GM12864 (cell line): ENCODE results near the gene ADARB1.

ENCODE experiments used
- DNase-seq: peaks from one replicate; pipeline ENCODE4 v3.0.0-alpha.2; 2011; ENCODE audit warnings: low read depth
- H3K4me3 ChIP-seq: 2 replicates; pipeline ENCODE4 v1.5.1; 2011; ENCODE audit warnings: mild to moderate bottlenecking, low read depth, low read length, control low read depth
- CTCF ChIP-seq: IDR thresholded peaks from 2 replicates; pipeline ENCODE4 v1.5.1; 2011; ENCODE audit warnings: low read depth, mild to moderate bottlenecking, moderate library complexity, low read length, control low read depth, inconsistent platforms; ENCODE audit errors: missing control alignments

ADARB1 gene

GRCh38 chr21:45084881-45085536, 10.6 kb downstream of the ADARB1 start:
- no peak for DNase-seq
- no peak overlapping the region for H3K4me3 ChIP-seq
- TF ChIP-seq CTCF, result no peak

GRCh38 chr21:45085700-45086099, 11.3 kb downstream of the ADARB1 start:
- no peak for TF ChIP-seq CTCF
- no peak for DNase-seq
- H3K4me3 ChIP-seq, result no peak overlapping the region

GRCh38 chr21:45086337-45086958, 12.1 kb downstream of the ADARB1 start:
- DNase-seq, result no peak
- no peak for TF ChIP-seq CTCF
- H3K4me3 ChIP-seq, result no peak overlapping the region

- H3K4me3 ChIP-seq, result no peak overlapping the region
- TF ChIP-seq CTCF, result no peak
- DNase-seq, result no peak
Measured at GRCh38 chr21:45087022-45087823, 12.8 kb downstream of the ADARB1 start.

- no peak for TF ChIP-seq CTCF
- H3K4me3 ChIP-seq, result no peak overlapping the region
- no peak for DNase-seq
Measured at GRCh38 chr21:45088116-45088515, 13.7 kb downstream of the ADARB1 start.

GRCh38 chr21:45088729-45089128, 14.3 kb downstream of the ADARB1 start:
- no peak overlapping the region for H3K4me3 ChIP-seq
- DNase-seq, result no peak
- TF ChIP-seq CTCF, result no peak
